PFSK-1 (cell line): ENCODE measurements around the gene PDCD7.

Source experiments
- POLR2AphosphoS5 ChIP-seq: IDR thresholded peaks from 2 replicates; pipeline ENCODE4 v1.6.1; 2012; ENCODE audit warnings: low read depth, mild to moderate bottlenecking, control low read depth, low read length, moderate library complexity
- SIN3A ChIP-seq: IDR thresholded peaks from 2 replicates; pipeline ENCODE4 v1.6.1; 2012; ENCODE audit warnings: mild to moderate bottlenecking, low read length, moderate library complexity, borderline replicate concordance; ENCODE audit not compliant: insufficient read depth
- TF ChIP-seq, protein P1 (sequence below), 2 experiments: IDR thresholded peaks; 2 replicates each; pipeline versions ENCODE4 v1.6.1 to v1.8.0; 2011 to 2012; ENCODE audit warnings: low read depth in 2 of 2, low read length in 2 of 2, control low read depth in 1 of 2, inconsistent platforms in 1 of 2, mild to moderate bottlenecking in 1 of 2, moderate library complexity in 1 of 2; ENCODE audit not compliant: insufficient read depth in 1 of 2

- TF ChIP-seq, protein P1, sequence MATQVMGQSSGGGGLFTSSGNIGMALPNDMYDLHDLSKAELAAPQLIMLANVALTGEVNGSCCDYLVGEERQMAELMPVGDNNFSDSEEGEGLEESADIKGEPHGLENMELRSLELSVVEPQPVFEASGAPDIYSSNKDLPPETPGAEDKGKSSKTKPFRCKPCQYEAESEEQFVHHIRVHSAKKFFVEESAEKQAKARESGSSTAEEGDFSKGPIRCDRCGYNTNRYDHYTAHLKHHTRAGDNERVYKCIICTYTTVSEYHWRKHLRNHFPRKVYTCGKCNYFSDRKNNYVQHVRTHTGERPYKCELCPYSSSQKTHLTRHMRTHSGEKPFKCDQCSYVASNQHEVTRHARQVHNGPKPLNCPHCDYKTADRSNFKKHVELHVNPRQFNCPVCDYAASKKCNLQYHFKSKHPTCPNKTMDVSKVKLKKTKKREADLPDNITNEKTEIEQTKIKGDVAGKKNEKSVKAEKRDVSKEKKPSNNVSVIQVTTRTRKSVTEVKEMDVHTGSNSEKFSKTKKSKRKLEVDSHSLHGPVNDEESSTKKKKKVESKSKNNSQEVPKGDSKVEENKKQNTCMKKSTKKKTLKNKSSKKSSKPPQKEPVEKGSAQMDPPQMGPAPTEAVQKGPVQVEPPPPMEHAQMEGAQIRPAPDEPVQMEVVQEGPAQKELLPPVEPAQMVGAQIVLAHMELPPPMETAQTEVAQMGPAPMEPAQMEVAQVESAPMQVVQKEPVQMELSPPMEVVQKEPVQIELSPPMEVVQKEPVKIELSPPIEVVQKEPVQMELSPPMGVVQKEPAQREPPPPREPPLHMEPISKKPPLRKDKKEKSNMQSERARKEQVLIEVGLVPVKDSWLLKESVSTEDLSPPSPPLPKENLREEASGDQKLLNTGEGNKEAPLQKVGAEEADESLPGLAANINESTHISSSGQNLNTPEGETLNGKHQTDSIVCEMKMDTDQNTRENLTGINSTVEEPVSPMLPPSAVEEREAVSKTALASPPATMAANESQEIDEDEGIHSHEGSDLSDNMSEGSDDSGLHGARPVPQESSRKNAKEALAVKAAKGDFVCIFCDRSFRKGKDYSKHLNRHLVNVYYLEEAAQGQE (IDR thresholded peaks at IDR 0.05; ENCODE audit: insufficient read depth in 1 of 2, low read depth in 2 of 2, low read length in 2 of 2): no peak
- TF ChIP-seq POLR2AphosphoS5: no peak
- no peak for TF ChIP-seq SIN3A
Measured at GRCh38 chr15:65165875-65166274, 32.3 kb upstream of the PDCD7 start.
